Stimulated activated CD8-positive, alpha-beta memory T cell treated with anti-CD3 and anti-CD28 coated beads, Interleukin-2, amount 100 ng/mL, for 48 hours (primary cell): ENCODE data around the gene HSDL1.

Experiments
- DNase-seq, 2 donors: peaks; one replicate each; pipeline ENCODE4 v3.0.0-alpha.2; 2020; ENCODE audit warnings: low read depth in 2 of 2

Gene HSDL1

DNA sequence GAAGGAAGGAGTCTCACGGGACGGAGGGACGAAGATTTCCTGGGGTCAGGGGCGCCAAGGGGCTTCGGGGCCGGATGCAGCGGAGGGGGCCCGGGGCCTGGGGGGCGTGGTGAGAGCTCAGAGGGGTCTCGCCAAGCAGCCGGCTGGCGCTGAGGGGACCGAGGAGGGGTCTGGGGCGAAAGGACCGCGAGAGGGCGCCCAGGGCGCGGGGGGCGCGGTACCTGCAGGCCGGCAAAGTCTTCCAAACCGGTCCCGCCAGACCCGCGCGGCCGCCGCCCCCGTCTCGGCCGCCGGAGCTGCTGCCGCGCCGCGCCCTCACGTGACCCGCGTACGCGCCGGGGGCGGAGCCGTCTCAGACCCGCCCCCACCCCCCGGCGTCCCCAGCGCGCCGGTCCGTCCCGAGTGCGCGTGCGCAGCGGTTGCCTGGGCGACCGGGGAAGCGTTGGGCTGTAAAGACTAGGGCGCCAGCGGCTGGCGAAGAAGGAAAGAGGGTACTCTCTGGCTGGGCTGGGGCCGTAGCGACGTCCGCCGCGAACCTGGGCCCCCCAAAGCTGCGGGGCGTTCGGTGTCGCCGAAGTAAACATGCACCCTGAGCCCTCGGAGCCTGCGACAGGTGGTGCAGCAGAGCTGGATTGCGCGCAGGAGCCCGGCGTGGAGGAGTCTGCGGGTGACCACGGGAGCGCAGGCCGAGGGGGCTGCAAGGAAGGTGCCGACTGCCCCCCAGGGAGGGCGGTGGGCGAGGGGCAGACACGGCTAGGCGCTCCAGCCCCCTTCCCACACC lies at the start of gene HSDL1, which contains the start of gene DNAAF1:
HSDL1 (minus strand) TSS at position 319 of the 781 bp plus-strand sequence. CDS start 13,856 bp downstream, outside the sequence.
DNAAF1 (plus strand) TSS at position 450 of the 781 bp plus-strand sequence; CDS start at position 583, 133 bp downstream.
- DNase-seq, result peak; percentile 88 to 93

DNA sequence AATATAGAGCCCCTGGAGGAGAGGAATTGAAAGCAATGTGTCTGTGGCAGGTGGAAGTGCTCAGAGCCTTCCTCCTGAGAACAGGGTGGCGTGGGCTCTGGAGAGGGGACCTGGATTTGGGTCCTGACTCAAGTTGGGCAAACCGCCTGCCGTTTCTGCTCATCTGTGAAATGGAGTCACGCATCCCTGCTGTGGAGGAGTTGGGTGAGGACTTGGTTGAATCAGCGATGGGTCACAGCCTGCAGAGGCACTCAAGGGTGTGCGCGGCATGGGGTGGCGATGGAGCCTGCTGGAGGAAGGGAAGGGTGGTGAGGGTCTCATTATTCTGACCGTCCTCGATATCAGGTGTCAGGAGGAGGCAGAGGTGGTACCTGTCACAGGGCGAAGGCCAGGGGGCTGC lies 49.0 kb upstream of the HSDL1 start:
- DNase-seq, result no peak

- DNase-seq, result no peak
Measured at GRCh38 chr16:84193480-84193879, 48.5 kb upstream of the HSDL1 start.

DNA sequence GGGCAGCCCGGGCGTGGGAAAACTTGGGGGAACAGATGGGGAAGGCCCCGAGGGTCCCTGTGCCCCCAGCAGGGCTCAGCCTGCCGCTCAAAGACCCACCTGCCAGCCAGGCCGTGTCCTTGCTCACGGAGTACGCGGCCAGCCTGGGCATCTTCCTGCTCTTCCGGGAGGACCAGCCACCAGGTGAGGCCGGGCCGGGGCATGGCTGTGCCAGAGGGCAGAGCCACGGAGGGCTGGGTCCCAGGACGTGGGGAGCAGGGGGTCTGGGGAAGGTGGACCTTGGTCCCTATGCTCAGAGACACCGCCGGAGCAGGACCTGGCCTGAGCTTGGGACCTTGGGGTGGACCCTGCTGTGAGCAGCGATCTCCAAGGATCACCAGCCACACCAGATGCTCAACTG lies 46.5 kb upstream of the HSDL1 start:
- no peak for DNase-seq

DNA sequence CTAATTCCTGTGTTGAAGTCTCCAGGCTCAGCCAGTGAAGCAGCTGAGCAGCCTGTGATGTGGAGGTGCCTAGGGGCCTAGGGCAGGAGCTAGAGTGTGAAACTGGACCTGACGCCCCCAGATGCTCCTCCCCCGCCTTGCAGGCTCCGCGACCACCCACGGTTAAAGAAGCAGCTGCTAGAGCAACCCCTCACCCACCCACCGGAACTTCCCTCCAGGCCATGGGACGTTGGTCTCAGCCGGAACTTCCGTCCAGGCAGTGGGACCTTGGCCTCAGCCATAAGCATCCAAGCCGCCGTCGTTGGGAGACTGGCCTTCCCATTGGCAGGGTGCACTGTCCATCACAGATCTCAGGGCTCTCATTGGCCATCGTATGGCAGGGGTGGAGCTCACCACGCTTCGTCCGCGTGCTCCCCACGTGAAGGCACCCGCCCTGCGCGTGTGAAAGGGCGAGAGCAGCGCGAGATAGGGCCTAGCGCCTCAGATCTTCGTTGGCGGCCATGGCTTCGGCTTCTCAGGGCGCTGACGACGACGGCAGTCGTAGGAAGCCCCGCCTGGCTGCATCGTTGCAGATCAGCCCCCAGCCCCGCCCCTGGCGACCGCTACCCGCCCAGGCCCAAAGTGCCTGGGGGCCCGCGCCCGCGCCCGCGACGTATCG lies 45.9 kb upstream of the HSDL1 start, which contains the start of gene ADAD2:
ADAD2 (plus strand) TSS at position 427 of the 658 bp plus-strand sequence; CDS start at position 501, 74 bp downstream.
- no peak for DNase-seq

GRCh38 chr16:84186685-84187437 lies 41.9 kb upstream of the HSDL1 start, which contains the start of gene TAF1C:
TAF1C (minus strand) TSS chr16:84187057; CDS start chr16:84184988, 2,069 bp downstream.
- DNase-seq, result peak; percentile 87 to 88

DNA sequence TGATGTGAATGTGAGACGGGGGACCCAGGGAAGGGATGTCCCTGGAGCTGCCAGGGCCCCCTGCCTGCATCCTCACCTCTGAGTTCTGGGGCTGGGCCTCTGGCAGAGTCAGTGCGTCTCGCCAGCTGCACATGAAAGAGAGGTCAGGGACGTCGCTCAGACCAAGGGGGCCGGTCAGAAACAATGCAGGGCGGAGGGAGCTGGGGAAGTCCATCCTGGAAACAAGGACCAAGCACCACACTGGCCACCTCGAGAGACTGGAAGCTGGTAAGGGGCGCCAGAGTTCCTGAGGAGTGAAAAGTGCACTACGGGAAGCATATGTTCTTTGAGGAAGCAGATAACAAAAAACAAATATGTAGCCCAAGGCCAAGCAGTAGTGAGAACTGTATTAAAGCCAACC lies 39.8 kb upstream of the HSDL1 start:
- no peak for DNase-seq

DNA sequence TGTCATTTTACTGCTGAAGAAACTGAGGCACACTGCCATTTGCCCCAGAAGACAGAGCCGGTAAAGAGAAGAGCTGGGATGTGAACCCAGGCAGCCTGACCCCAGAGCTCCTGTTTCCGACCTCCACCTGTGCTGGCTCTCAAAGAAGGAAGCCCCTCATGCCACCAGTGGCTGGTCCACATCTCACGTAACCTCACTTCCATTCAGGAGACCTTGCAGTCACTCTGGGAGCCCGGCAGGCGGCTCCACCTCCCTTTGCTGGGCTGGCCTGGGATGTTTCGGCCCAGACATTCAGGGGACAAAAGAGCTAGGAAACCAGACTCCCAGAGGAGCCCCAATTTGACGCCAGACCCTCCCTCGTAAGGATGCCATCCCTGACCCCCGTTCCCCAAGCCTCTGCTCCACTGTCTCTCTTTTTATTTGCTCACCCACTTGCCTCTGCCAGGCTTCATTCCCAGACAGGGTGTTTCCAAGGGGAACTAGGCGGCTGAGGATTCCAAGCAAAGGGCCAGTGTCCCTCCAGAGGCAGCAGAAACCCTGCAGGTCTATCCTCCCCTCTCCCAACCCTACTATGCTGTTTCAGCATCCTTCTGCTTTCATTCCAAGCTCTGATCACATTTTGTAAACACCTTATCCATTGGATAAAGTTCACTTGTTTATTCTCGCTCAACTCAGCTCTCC lies 39.1 kb upstream of the HSDL1 start:
- no peak for DNase-seq

- DNase-seq, result no peak
Measured at GRCh38 chr16:84183572-84183875, 38.5 kb upstream of the HSDL1 start.

GRCh38 chr16:84182680-84183571 lies 37.9 kb upstream of the HSDL1 start:
- DNase-seq, result no peak

DNA sequence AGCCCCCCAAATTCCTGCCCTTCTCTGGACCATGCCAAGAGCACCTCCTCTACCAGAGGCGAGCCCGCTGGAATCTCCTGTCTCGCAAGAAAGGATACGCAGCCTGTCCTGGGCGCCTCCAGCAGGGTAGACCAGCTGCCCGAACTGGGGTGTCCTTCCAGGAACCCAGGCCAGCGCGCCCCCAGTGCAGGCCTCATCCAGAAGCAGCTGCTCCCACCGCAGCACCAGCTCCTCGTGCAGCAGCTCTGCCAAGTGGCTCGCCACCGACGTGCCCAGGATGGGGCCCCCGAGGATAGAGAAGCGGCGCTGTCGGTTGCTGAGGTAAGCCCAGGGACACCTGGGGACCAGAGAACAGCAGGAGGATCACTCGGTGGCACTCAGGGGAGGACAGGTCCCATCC lies 37.1 kb upstream of the HSDL1 start:
- no peak for DNase-seq

DNA sequence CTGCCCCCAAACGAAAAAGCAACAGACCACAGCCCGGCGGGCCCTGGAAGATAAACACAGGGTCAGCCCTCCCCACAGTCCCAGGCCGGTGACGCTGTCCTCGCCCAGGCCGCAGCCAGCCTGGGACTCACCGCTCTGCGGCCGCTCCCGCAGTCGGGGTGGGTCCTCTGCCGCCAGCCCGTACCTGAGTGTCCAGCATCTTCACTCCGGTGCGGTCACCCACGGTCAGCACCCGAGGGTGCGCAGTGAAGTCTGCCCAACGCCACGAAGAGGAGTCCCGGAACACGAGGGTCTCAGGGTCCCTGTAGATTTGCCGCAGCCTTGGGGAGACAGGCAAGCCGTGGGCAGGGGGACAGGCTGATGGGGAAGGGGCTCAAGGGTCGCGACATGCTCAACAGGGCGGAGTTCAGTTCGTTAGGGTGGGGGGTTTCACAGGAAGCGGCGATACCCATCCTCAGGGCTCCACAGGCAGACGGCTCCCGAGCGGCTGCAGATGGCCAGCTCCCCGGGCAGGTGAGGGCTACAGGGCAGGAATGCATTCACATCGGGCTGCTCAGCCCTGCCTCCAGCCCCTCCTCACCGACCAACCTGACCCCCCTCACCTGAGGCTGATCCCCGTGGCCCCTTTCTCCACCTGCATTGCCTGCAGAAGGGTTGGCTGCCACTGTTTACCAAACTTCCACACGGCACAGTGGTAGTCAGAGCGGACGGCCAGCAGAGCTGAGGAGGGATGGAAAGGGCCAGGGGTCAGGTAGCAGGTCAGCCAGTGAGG lies 36.4 kb upstream of the HSDL1 start:
- DNase-seq, result no peak

- DNase-seq, result no peak
Measured at GRCh38 chr16:84180519-84181140, 35.7 kb upstream of the HSDL1 start.

- no peak for DNase-seq
Measured at GRCh38 chr16:84179612-84180320, 34.8 kb upstream of the HSDL1 start.

DNA sequence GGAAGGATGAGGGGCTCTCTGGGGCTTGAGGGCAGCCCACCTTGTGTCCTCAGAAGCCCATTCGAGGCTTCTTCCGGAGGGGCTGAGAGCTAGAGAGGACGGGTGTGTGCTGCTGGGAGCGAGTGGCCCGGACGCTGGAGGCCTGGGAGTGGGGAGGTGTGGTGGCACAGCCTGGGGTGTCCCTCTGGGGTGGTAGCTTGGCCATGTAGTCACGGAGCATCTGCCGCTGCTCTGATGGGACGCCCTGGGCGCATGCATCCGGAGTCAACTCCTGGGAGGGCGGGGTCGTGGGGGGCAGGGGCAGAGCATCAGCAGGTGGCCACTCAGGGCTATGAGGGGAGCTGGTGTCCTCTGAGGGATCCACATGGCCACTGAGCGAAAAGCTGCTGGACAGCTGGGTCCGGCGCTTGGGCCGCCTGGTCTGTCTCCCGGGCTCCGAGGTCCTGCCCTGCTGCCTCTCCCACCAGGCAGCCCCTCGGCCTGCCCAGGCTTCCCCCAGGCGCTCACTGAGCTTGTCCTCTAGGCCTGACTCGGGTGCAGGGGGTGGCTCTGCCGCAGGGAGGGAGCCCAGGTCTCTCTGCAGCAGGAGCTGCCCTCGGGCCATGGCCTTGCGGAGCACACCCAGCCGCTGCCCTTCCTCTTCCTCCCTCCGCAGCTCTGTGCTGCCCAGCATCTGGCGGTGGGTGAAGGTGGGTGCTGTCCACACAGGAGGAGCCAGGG lies 34.1 kb upstream of the HSDL1 start:
- DNase-seq, result no peak

- DNase-seq, result no peak
Measured at GRCh38 chr16:84178146-84178765, 33.3 kb upstream of the HSDL1 start.

GRCh38 chr16:84177741-84178073 lies 32.7 kb upstream of the HSDL1 start:
- DNase-seq, result no peak
